Omental fat pad (tissue), 4 donors: ENCODE data around the gene PRELID3B. TPM values are rescaled to one million over a fixed set of nuclear protein-coding genes. Genes with fewer than 3 reads are reported as not detected.
"Not testable (repeated sequence)": the region's sequence is repeated elsewhere in the genome, so short reads cannot be mapped to it uniquely, and the experiment has no call there.

Source experiments
- ATAC-seq: fragments of 150-250 bp; one replicate; pipeline ENCODE4 v1.9.1; 2016; ENCODE audit warnings: mild to moderate bottlenecking, moderate library complexity; ENCODE audit not compliant: low FRiP score
- DNase-seq: peaks from one replicate; pipeline ENCODE4 v3.0.0-alpha.2; 2019; ENCODE audit warnings: low spot score
- CTCF ChIP-seq, 3 donors: fragments of 450-650 bp; IDR thresholded peaks; one replicate each; pipeline ENCODE4 v1.5.1; 2016 to 2017; ENCODE audit warnings: antibody characterized with exemption in 3 of 3, mild to moderate bottlenecking in 3 of 3, moderate library complexity in 2 of 3
- total RNA-seq, 4 donors: library from RNA; depleted of rRNA; stranded (reverse); fragments of >200 nt; gene quantifications; one replicate each; pipeline ENCODE4 v1.1.0, GENCODE V29; 2016

PRELID3B gene
- total RNA-seq, 4 donors from 2014 or later, result 33.1 to 71.1 (median 51.2) TPM

- TF ChIP-seq CTCF (IDR thresholded peaks at IDR 0.05), result no peak
- DNase-seq, result no peak
- no peak for ATAC-seq
These were observed 29.3 kb downstream of the PRELID3B start for GRCh38 chr20:59013031-59013951.

DNA sequence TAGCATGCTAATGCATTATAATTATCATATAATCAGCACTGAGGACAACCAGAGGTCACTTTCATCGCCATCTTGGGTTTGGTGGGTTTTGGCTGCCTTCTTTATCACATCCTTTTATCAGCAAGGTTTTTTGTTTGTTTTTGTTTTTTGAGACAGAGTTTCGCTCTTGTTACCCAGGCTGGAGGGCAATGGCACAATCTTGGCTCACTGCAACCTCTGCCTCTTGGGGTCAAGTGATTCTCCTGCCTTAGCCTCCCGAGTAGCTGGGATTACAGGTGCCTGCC is 30.8 kb downstream of the PRELID3B start:
- DNase-seq, ATAC-seq: not testable (repeated sequence)

DNA sequence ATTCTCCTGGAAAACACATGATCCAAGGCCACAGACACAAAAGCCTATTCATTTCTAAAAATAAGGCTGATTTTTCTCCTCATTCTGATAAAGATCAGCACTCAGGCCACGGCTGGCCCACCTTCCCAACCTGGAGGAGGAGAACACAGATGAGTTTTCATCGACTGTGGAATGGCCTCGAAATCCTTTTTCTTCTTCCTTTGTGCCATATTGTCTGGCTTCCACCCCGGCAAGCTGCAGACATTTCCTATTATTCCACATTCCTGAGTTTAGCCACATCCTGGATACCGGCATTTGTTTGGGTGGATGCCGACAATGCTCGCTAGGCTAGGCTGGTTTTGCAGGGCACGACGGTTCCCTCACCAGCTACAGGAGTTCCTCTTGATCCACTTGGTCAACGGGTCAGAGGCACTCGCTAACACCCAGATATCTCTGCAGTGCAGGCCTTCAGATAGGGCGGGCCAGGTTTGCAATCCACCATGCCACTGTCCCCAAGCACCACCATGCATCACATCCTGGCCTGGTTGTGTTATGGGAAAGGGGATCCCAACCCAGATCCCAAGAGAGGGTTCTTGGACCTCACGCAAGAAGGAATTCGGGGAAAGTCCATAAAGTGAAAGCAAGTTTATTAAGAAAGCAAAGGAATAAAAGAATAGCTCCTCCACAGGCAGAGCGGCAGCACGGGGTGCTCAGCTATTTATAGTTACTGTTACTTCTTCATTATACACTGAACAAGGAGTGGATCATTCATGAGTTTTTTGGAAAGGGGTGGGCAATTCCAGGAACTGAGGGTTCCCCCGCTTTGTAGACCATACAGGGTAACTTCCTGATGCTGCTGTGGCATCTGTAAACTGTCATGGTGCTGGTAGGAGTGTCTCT is 31.4 kb downstream of the PRELID3B start:
- no peak for ATAC-seq
- no peak for TF ChIP-seq CTCF (IDR thresholded peaks at IDR 0.05)
- no peak for DNase-seq

DNA sequence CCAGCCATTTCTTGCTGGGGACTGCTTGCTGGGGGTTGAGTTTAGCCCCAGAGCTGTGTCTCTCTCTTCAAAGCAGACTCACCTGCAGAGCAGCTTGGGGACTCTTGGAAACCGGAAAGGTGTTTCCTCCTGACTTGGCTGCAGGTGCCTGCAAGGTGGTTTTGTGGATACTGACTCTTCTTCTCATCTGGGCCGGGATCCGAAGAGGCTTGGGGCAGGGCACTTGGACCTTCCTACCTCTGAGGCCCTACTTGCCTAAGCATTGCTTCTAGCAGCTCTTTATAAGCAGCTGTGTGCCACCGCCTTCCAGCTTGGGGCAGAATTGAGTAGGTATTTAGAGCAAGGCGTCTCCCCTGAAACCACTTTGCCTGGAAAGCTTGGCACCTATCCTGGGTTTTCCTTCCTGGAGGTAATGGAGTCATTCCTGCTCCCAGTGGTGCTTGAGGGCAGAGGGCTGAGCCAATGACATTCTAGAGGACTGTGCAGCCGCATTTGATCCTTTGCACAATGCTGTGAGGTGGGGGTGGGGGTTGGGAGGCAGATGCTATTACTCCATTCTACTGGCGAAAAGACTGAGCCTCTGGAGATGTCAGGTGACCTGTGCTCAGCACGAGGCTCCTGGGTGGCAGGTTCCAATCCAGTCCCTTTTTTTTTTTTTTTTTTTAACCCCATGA is 32.1 kb downstream of the PRELID3B start:
- ATAC-seq, result no peak
- DNase-seq, result no peak

GRCh38 chr20:59008715-59009336 is 33.8 kb downstream of the PRELID3B start:
- TF ChIP-seq CTCF (IDR thresholded peaks at IDR 0.05), result no peak
- DNase-seq (no peak), ATAC-seq (no peak)

More for the DNA sequence above, 32.1 kb downstream of the PRELID3B start:
- no peak for TF ChIP-seq CTCF (IDR thresholded peaks at IDR 0.05)

- ATAC-seq (no peak), DNase-seq (no peak)
- no peak for TF ChIP-seq CTCF (IDR thresholded peaks at IDR 0.05)
These were observed 34.7 kb downstream of the PRELID3B start for GRCh38 chr20:59007665-59008511.
